Measurements from ENCODE around the gene MAEA.

The MAEA gene

DNA sequence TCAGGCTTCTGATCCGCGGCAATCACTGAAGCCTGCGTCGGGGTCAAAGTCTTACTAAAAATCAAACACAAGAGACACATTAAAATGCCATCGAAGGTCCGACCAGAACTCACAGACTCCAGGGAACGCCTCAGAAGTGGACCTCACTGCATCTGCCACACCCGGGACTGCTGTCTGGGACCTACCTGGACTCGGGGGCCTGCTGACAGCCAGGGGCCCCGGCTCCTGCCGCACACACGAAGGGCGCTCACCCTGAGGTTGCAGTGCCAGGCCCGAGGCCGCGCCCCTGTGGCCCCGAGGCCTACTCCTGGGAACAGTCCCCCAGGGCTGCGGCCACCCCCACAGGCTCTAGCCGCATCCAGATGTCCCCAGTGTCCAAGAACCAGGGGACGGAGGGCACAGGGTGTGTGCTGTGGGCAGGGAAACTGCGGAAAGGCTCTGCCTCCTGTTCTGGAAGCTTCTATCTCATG, 48.2 kb upstream of the MAEA start:
- Histone ChIP-seq H3K4me1 (ENCODE audit: insufficient read depth, low read length) (peaks cover 23% of the 10 kb centered on the region), H3K4me3 (ENCODE audit: low read depth in 1 of 2, low read length in 2 of 2) (no peak overlapping the region), H4K20me1 (ENCODE audit: insufficient read depth, low read length) (peaks cover 96% of the 10 kb centered on the region), H3K27ac (ENCODE audit: low read length) (no peak overlapping the region), H2AFZ (ENCODE audit: low read depth, low read length) (no peak overlapping the region), H3K36me3 (ENCODE audit: insufficient read depth, low read length) (peaks cover 97% of the 10 kb centered on the region), H3K79me2 (ENCODE audit: insufficient read depth, low read length) (peaks cover 95% of the 10 kb centered on the region), H3K27me3 (ENCODE audit: insufficient read depth, low read length, poor library complexity) (no peaks in the 10 kb centered on the region), H3K9ac (ENCODE audit: low read depth, low read length) (no peak overlapping the region), H3K9me3 (ENCODE audit: insufficient read depth, low read length, severe bottlenecking) (no peaks in the 10 kb centered on the region), H3K4me2 (ENCODE audit: insufficient read depth, low read length) (no peak overlapping the region)
- ATAC-seq (ENCODE audit: insufficient read depth, low read depth), result no peak
- TF ChIP-seq, protein P1, sequence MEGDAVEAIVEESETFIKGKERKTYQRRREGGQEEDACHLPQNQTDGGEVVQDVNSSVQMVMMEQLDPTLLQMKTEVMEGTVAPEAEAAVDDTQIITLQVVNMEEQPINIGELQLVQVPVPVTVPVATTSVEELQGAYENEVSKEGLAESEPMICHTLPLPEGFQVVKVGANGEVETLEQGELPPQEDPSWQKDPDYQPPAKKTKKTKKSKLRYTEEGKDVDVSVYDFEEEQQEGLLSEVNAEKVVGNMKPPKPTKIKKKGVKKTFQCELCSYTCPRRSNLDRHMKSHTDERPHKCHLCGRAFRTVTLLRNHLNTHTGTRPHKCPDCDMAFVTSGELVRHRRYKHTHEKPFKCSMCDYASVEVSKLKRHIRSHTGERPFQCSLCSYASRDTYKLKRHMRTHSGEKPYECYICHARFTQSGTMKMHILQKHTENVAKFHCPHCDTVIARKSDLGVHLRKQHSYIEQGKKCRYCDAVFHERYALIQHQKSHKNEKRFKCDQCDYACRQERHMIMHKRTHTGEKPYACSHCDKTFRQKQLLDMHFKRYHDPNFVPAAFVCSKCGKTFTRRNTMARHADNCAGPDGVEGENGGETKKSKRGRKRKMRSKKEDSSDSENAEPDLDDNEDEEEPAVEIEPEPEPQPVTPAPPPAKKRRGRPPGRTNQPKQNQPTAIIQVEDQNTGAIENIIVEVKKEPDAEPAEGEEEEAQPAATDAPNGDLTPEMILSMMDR (IDR thresholded peaks at IDR 0.05; ENCODE audit: borderline replicate concordance, extremely low read depth, low read length, poor library complexity, severe bottlenecking), result no peak
- TF ChIP-seq EZH2 (IDR thresholded peaks at IDR 0.05; ENCODE audit: borderline replicate concordance, low read depth, low read length, severe bottlenecking), result no peak
- no peak for DNase-seq

GRCh38 chr4:1241936-1242505, 47.7 kb upstream of the MAEA start:
- Histone ChIP-seq H3K36me3 (ENCODE audit: insufficient read depth, low read length) (peaks cover 97% of the 10 kb centered on the region), H3K27me3 (ENCODE audit: insufficient read depth, low read length, poor library complexity) (no peaks in the 10 kb centered on the region), H3K4me2 (ENCODE audit: insufficient read depth, low read length) (no peak overlapping the region), H3K4me3 (ENCODE audit: low read depth in 1 of 2, low read length in 2 of 2) (no peak overlapping the region), H3K27ac (ENCODE audit: low read length) (no peak overlapping the region), H3K4me1 (ENCODE audit: insufficient read depth, low read length) (peaks cover 28% of the 10 kb centered on the region), H3K79me2 (ENCODE audit: insufficient read depth, low read length) (peaks cover 97% of the 10 kb centered on the region), H3K9me3 (ENCODE audit: insufficient read depth, low read length, severe bottlenecking) (no peaks in the 10 kb centered on the region), H2AFZ (ENCODE audit: low read depth, low read length) (no peak overlapping the region), H3K9ac (ENCODE audit: low read depth, low read length) (no peak overlapping the region), H4K20me1 (ENCODE audit: insufficient read depth, low read length) (peaks cover 97% of the 10 kb centered on the region)
- ATAC-seq (ENCODE audit: insufficient read depth, low read depth), result no peak
- TF ChIP-seq EZH2 (IDR thresholded peaks at IDR 0.05; ENCODE audit: borderline replicate concordance, low read depth, low read length, severe bottlenecking), result no peak
- TF ChIP-seq, protein P1 (IDR thresholded peaks at IDR 0.05; ENCODE audit: borderline replicate concordance, extremely low read depth, low read length, poor library complexity, severe bottlenecking), result no peak
- no peak for DNase-seq

DNA sequence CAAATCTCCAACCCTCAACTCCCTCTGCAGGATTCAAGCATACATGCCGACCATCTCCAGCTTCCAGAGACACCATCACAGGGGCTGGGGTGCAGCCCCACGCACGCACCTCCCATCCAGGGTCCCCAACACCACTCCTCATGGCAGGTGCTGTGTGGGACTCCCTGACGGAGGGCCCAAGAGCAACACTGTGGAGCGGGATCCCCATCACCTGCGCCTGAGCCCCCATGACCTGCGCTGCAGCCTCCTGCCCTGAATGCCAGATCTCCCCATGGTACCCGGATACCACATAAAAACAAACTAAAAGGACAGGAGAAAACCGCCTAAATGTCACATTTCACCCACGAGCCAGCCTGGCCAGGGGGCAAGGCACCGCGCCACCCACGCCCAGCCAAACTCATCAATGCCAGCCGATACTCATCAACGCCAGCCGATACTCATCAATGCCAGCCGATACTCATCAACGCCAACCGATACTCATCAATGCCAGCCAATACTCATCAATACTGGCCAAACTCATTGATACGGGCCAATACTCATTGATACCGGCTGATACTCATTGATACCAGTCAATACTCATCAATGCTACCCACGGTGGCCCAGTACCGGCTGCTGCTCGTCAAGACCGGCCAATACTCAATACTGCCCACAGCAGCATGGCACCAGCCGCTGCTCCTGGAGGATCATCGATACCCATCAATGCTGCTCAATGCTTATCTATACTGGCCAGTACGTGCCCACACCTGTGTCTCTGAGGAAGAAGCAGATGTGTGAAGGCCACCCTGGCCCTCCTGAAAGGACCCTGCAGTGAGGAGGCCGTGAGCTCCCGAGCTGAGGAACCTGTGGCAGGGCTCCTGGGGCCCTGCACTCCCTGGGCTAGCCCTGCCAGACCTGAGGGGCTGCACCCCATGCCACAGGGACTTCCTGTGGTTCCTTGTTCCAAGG, 46.9 kb upstream of the MAEA start:
- H3K4me1 ChIP-seq (ENCODE audit: insufficient read depth, low read length), result peaks cover 33% of the 10 kb centered on the region
- ATAC-seq (ENCODE audit: insufficient read depth, low read depth) (no peak), DNase-seq (no peak)
- H3K9me3 ChIP-seq (ENCODE audit: insufficient read depth, low read length, severe bottlenecking), result no peaks in the 10 kb centered on the region
- peaks cover 97% of the 10 kb centered on the region for H3K79me2 ChIP-seq (ENCODE audit: insufficient read depth, low read length)
- H4K20me1 ChIP-seq (ENCODE audit: insufficient read depth, low read length), result peaks cover 94% of the 10 kb centered on the region
- H3K4me2 ChIP-seq (ENCODE audit: insufficient read depth, low read length), result no peak overlapping the region
- TF ChIP-seq, protein P1 (IDR thresholded peaks at IDR 0.05; ENCODE audit: borderline replicate concordance, extremely low read depth, low read length, poor library complexity, severe bottlenecking), result no peak
- no peak for TF ChIP-seq EZH2 (IDR thresholded peaks at IDR 0.05; ENCODE audit: borderline replicate concordance, low read depth, low read length, severe bottlenecking)
- H3K36me3 ChIP-seq (ENCODE audit: insufficient read depth, low read length), result peaks cover 95% of the 10 kb centered on the region
- H3K4me3 ChIP-seq (ENCODE audit: low read depth in 1 of 2, low read length in 2 of 2), result no peak overlapping the region
- H3K9ac ChIP-seq (ENCODE audit: low read depth, low read length), result no peak overlapping the region
- H2AFZ ChIP-seq (ENCODE audit: low read depth, low read length), result no peak overlapping the region
- H3K27me3 ChIP-seq (ENCODE audit: insufficient read depth, low read length, poor library complexity), result no peaks in the 10 kb centered on the region
- H3K27ac ChIP-seq (ENCODE audit: low read length), result 0 out of 2 replicates have a peak overlapping the region, but pooled peaks have one; percentile 16
